Endothelial cell of umbilical vein (primary cell): Measurements from ENCODE around the gene ROBO2.

ENCODE experiments used
- EZH2 ChIP-seq: IDR thresholded peaks from 2 replicates; pipeline ENCODE4 v1.6.1; 2012; ENCODE audit warnings: borderline replicate concordance, low read depth, mild to moderate bottlenecking, moderate library complexity, low read length, inconsistent platforms; ENCODE audit not compliant: severe bottlenecking
- GATA2 ChIP-seq: IDR thresholded peaks from 2 replicates; pipeline ENCODE4 v1.7.0; 2011; ENCODE audit warnings: low read depth, mild to moderate bottlenecking, moderate library complexity, mixed read lengths, low read length; ENCODE audit not compliant: insufficient read length, insufficient read depth
- JUN ChIP-seq: IDR thresholded peaks from 2 replicates; pipeline ENCODE4 v1.6.1; 2011; ENCODE audit warnings: borderline replicate concordance, low read depth; ENCODE audit not compliant: insufficient read length, insufficient read depth
- POLR2A ChIP-seq: IDR thresholded peaks from 2 replicates; pipeline ENCODE4 v1.6.1; 2012; ENCODE audit warnings: low read depth, mild to moderate bottlenecking, control low read depth, low read length
- POLR2AphosphoS5 ChIP-seq: IDR thresholded peaks from 2 replicates; pipeline ENCODE4 v1.6.1; 2012; ENCODE audit warnings: low read depth, mild to moderate bottlenecking, control low read depth, low read length, moderate library complexity; ENCODE audit not compliant: insufficient read depth
- TF ChIP-seq, protein P1 (sequence below): IDR thresholded peaks from 2 replicates; pipeline ENCODE4 v1.6.1; 2011; ENCODE audit not compliant: insufficient read depth, insufficient read length
- TF ChIP-seq, protein P2 (sequence below), 2 donors: IDR thresholded peaks; 1 replicate in 1 of 2; 2 replicates in 1 of 2; pipeline ENCODE4 v1.5.1; 2011; ENCODE audit warnings: low read length in 2 of 2, mild to moderate bottlenecking in 2 of 2, moderate library complexity in 2 of 2, control low read depth in 1 of 2, inconsistent platforms in 1 of 2, low read depth in 1 of 2; ENCODE audit not compliant: insufficient read depth in 1 of 2; ENCODE audit errors: extremely low read depth in 1 of 2

DNA sequence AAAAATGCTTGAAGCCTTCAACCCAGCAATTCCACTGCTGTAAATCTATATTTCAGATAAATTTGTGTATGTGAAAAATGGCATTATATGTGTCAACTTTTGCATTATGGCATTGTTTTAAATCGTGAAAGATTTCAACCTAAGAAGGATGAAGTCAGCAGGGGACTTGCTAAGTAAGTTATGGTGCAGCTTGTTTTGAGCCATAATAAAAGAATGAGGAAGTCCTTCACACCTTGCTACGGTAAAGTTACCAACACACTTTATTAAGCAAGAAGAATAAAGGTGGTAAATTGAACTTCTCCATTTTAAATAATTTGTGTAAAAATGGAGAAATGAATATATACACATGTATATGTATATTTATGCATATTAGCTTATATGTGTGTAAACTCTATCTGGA, 371.4 kb downstream of the ROBO2 start:
- TF ChIP-seq EZH2 (no peak), POLR2A (no peak), POLR2AphosphoS5 (no peak), JUN (no peak), GATA2 (no peak)
- TF ChIP-seq, protein P1, sequence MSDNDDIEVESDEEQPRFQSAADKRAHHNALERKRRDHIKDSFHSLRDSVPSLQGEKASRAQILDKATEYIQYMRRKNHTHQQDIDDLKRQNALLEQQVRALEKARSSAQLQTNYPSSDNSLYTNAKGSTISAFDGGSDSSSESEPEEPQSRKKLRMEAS = no peak
- TF ChIP-seq, protein P2, sequence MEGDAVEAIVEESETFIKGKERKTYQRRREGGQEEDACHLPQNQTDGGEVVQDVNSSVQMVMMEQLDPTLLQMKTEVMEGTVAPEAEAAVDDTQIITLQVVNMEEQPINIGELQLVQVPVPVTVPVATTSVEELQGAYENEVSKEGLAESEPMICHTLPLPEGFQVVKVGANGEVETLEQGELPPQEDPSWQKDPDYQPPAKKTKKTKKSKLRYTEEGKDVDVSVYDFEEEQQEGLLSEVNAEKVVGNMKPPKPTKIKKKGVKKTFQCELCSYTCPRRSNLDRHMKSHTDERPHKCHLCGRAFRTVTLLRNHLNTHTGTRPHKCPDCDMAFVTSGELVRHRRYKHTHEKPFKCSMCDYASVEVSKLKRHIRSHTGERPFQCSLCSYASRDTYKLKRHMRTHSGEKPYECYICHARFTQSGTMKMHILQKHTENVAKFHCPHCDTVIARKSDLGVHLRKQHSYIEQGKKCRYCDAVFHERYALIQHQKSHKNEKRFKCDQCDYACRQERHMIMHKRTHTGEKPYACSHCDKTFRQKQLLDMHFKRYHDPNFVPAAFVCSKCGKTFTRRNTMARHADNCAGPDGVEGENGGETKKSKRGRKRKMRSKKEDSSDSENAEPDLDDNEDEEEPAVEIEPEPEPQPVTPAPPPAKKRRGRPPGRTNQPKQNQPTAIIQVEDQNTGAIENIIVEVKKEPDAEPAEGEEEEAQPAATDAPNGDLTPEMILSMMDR (IDR thresholded peaks at IDR 0.05; ENCODE audit: extremely low read depth in 1 of 2, insufficient read depth in 1 of 2, low read depth in 1 of 2, low read length in 2 of 2) = no peak
